ENCODE results near the gene CBY1. TPM values are rescaled to one million over a fixed set of nuclear protein-coding genes. Genes with fewer than 3 reads are reported as not detected.
A peak's percentile ranks its signal among the peaks of the same experiment; 100 is the strongest.

The CBY1 gene
- total and polyA plus RNA-seq, 8 donors = 1.8 to 43.6 (median 27.6) TPM

DNA sequence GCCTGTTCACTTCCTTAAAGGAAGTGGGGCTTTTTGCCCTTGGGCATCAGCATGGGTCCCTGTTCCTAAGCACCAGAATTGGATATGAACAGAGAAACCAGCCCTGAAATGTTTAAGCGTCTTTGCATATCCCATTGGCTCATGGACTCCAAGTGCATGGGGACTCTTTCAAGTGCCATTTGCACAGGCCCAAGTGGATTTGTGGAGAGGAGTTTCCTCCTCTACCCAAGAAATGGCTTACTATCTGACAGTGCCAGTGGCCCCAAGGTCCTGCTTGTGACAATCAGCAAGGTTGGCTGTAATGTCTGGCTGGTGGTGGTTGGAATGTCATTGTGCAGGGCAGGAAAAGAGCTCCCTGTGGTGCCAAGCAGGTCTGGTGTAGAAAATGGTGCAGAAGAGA lies 29.3 kb downstream of the CBY1 start:
- Histone ChIP-seq H3K9me3 (no peaks in the 10 kb centered on the region), H3K4me3 (no peak overlapping the region), H3K27ac (no peak overlapping the region), H3K4me1 (peaks cover 9 to 27% (median 18%) of the 10 kb centered on the region in 4 donors), H3K36me3 (peaks cover 54 to 79% (median 77%) of the 10 kb centered on the region in 4 donors), H3K27me3 (no peaks in the 10 kb centered on the region)
- WGBS, 5 donors = 83 to 100% (median 92%) methylated on average over 1 of the region's 1 CpG
- TF ChIP-seq EP300 (IDR thresholded peaks at IDR 0.05) (no peak), POLR2A (IDR thresholded peaks at IDR 0.05) (no peak), POLR2AphosphoS5 (IDR thresholded peaks at IDR 0.05) (no peak)
- TF ChIP-seq, protein P1, sequence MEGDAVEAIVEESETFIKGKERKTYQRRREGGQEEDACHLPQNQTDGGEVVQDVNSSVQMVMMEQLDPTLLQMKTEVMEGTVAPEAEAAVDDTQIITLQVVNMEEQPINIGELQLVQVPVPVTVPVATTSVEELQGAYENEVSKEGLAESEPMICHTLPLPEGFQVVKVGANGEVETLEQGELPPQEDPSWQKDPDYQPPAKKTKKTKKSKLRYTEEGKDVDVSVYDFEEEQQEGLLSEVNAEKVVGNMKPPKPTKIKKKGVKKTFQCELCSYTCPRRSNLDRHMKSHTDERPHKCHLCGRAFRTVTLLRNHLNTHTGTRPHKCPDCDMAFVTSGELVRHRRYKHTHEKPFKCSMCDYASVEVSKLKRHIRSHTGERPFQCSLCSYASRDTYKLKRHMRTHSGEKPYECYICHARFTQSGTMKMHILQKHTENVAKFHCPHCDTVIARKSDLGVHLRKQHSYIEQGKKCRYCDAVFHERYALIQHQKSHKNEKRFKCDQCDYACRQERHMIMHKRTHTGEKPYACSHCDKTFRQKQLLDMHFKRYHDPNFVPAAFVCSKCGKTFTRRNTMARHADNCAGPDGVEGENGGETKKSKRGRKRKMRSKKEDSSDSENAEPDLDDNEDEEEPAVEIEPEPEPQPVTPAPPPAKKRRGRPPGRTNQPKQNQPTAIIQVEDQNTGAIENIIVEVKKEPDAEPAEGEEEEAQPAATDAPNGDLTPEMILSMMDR (IDR thresholded peaks at IDR 0.05) = no peak
- intact Hi-C loops (cut with DNase I; ENCODE audit: low total_unique reads) = no loop called here
- DNase-seq = no peak

DNA sequence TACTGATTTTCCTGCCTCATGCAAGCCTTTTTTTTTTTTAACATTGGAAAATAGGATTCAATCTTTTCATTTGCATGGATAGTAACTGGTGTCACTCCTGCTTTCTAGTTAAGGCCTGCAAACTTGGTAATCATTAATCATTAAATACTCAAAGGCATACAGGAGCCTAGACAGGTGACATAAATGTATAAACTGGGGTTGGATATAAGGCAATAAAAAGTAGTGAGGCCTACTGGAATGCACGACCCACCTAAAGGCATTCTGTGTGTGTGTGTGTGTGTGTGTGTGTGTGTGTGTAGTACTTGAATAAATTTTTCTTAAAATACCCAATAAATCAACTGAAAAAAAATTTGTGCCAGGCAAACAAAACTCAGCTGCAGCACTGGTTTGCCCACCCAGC lies 33.2 kb downstream of the CBY1 start:
- H3K4me3 ChIP-seq = no peak overlapping the region
- H3K36me3 ChIP-seq = peaks cover 41 to 94% (median 90%) of the 10 kb centered on the region in 4 donors
- H3K27me3 ChIP-seq = no peaks in the 10 kb centered on the region
- H3K9me3 ChIP-seq = no peaks in the 10 kb centered on the region
- H3K4me1 ChIP-seq = peaks cover 0 to 21% (median 13%) of the 10 kb centered on the region in 4 donors
- H3K27ac ChIP-seq = no peak overlapping the region
- 14 to 67% (median 39%) methylated on average over 1 of the region's 1 CpG for WGBS, 5 donors
- DNase-seq = no peak
- intact Hi-C loops (cut with DNase I; ENCODE audit: low total_unique reads) = no loop called here
- TF ChIP-seq, protein P1 (IDR thresholded peaks at IDR 0.05) = no peak
- TF ChIP-seq EP300 (IDR thresholded peaks at IDR 0.05) (no peak), POLR2A (IDR thresholded peaks at IDR 0.05) (no peak), POLR2AphosphoS5 (IDR thresholded peaks at IDR 0.05) (no peak)

DNA sequence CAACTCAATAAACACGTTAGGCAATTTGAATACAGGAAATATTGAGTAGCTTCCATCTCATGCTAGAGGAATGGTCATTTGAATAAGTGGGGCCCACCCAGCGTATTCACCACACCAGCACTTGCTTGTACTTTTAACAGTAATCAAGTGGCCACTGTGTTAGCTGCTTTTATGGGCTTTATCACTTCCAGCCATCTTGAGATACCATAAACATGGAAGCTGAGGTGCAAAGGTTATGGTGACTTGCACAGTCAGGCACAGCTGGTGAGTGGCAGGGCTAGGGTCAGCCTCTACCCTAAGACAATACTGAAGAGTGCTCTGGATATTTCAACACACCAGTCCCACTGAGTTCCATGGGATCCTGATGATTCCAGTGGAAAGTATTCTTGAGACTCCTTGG lies 37.6 kb downstream of the CBY1 start:
- Histone ChIP-seq H3K36me3 (peaks cover under 1 to 51% (median 46%) of the 10 kb centered on the region in 4 donors), H3K4me3 (no peak overlapping the region), H3K27me3 (no peaks in the 10 kb centered on the region), H3K9me3 (no peaks in the 10 kb centered on the region), H3K4me1 (peaks cover 37 to 64% (median 55%) of the 10 kb centered on the region in 4 donors), H3K27ac (peak overlapping the region in 3 of 5 donors; percentile 46 to 99 (median 96))
- 72 to 87% (median 82%) methylated on average over 2 of the region's 2 CpGs for WGBS, 5 donors
- TF ChIP-seq, protein P1 (IDR thresholded peaks at IDR 0.05) = no peak
- TF ChIP-seq POLR2AphosphoS5 (IDR thresholded peaks at IDR 0.05) (no peak), EP300 (IDR thresholded peaks at IDR 0.05) (no peak), POLR2A (IDR thresholded peaks at IDR 0.05) (no peak)
- intact Hi-C loops (cut with DNase I; ENCODE audit: low total_unique reads) = no loop called here
- DNase-seq = peak in 1 of 2 donors; percentile 43

DNA sequence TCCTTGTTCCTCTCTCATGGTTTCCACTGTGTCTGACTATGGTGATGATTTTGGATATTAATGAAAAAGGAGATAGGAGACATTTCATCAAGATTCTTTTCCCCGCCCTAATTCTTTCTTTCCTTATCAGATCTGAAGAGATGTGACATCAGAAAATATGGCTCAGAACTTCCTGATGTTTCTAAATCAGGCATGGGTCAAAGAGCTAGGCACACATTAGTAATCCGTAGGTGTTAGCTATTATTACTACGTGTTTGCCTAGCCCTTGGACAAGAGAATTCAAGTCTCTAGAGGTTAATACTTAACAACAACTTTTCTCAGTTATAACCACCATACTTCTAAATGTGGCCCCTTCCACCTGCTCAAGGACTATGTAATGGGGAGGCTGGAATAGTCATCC lies 38.5 kb downstream of the CBY1 start:
- Histone ChIP-seq H3K4me3 (no peak overlapping the region), H3K27ac (peak overlapping the region; percentile 81 to 99 (median 98)), H3K36me3 (peaks cover 0 to 42% (median 38%) of the 10 kb centered on the region in 4 donors), H3K27me3 (no peaks in the 10 kb centered on the region), H3K4me1 (peaks cover 46 to 70% (median 63%) of the 10 kb centered on the region in 4 donors), H3K9me3 (no peaks in the 10 kb centered on the region)
- WGBS, 5 donors = 50 to 71% (median 59%) methylated on average over 3 of the region's 3 CpGs
- DNase-seq = peak in 1 of 2 donors; percentile 41
- TF ChIP-seq, protein P1 (IDR thresholded peaks at IDR 0.05) = no peak
- TF ChIP-seq POLR2AphosphoS5 (IDR thresholded peaks at IDR 0.05) = peak in 1 of 3 donors; percentile 20
- intact Hi-C loops (cut with DNase I; ENCODE audit: low total_unique reads) = no loop called here
